A549 (cell line): ENCODE data around the gene TTC34.
"Not testable (repeated sequence)": the region's sequence is repeated elsewhere in the genome, so short reads cannot be mapped to it uniquely, and the experiment has no call there.

Experiments
- BHLHE40 ChIP-seq: IDR thresholded peaks from 2 replicates; pipeline ENCODE4 v1.6.1; 2012; ENCODE audit warnings: low read depth, low read length, inconsistent platforms
- CBX2 ChIP-seq: fragments of 200-600 bp; sonication (generic); IDR thresholded peaks from 2 replicates; pipeline ENCODE4 v1.6.1; 2016; ENCODE audit warnings: low read depth, mild to moderate bottlenecking, borderline replicate concordance
- EP300 ChIP-seq, 2 experiments: fragments of >200 bp; sonication (Bioruptor Twin); formaldehyde crosslinking; IDR thresholded peaks; 2 replicates in 1 of 2; 3 replicates in 1 of 2; pipeline ENCODE4 v1.6.1; 2016 to 2017
- HOXB5 ChIP-seq: fragments of 250-450 bp; sonication (Bioruptor Pico); IDR thresholded peaks from 2 replicates; pipeline ENCODE4 v1.5.0; 2020; ENCODE audit warnings: mild to moderate bottlenecking, moderate library complexity
- JUN ChIP-seq, 2 experiments: fragments of >200 bp; sonication (Bioruptor Twin); formaldehyde crosslinking; IDR thresholded peaks; 2 replicates in 1 of 2; 3 replicates in 1 of 2; pipeline ENCODE4 v1.6.1; 2016 to 2017
- MAFK ChIP-seq: fragments of 450-650 bp; IDR thresholded peaks from 2 replicates; pipeline ENCODE4 v1.6.1; 2014; ENCODE audit not compliant: partially characterized antibody
- POLR2A ChIP-seq: IDR thresholded peaks from 2 replicates; pipeline ENCODE4 v1.6.1; 2012; ENCODE audit warnings: mild to moderate bottlenecking, low read length
- TF ChIP-seq, protein P1 (sequence below): fragments of >200 bp; sonication (Bioruptor Twin); formaldehyde crosslinking; IDR thresholded peaks from 3 replicates; pipeline ENCODE4 v1.5.1; 2016
- TF ChIP-seq, protein P2 (sequence below): fragments of 250-450 bp; sonication (Bioruptor Pico); IDR thresholded peaks from 2 replicates; pipeline ENCODE4 v1.5.0; 2021; ENCODE audit warnings: mild to moderate bottlenecking, moderate library complexity, borderline replicate concordance
- TF ChIP-seq, protein P3 (sequence below): fragments of 200-600 bp; sonication (generic); IDR thresholded peaks from 2 replicates; pipeline ENCODE4 v1.6.1; 2016; ENCODE audit warnings: antibody characterized with exemption, mild to moderate bottlenecking, moderate library complexity

DNA sequence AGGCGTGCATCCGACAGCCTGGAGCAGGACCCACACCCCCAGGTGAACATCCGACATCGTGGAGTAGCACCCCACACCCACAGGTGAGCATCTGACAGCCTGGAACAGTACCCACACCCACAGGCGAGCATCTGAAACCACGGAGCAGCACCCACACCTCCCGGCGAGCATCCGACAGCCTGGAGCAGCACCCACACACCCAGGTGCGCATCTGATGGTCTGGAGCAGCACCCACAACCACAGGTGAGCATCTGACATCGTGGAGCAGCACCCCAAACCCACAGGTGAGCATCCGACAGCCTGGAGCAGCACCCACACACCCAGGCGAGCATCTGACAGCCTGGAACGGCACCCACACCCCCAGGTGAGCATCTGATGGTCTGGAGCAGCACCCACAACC is 46.1 kb downstream of the TTC34 start:
- TF ChIP-seq, protein P1, sequence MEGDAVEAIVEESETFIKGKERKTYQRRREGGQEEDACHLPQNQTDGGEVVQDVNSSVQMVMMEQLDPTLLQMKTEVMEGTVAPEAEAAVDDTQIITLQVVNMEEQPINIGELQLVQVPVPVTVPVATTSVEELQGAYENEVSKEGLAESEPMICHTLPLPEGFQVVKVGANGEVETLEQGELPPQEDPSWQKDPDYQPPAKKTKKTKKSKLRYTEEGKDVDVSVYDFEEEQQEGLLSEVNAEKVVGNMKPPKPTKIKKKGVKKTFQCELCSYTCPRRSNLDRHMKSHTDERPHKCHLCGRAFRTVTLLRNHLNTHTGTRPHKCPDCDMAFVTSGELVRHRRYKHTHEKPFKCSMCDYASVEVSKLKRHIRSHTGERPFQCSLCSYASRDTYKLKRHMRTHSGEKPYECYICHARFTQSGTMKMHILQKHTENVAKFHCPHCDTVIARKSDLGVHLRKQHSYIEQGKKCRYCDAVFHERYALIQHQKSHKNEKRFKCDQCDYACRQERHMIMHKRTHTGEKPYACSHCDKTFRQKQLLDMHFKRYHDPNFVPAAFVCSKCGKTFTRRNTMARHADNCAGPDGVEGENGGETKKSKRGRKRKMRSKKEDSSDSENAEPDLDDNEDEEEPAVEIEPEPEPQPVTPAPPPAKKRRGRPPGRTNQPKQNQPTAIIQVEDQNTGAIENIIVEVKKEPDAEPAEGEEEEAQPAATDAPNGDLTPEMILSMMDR = not testable (repeated sequence)
- not testable (repeated sequence) for TF ChIP-seq CBX2; JUN (IDR thresholded peaks at IDR 0.05); EP300 (IDR thresholded peaks at IDR 0.05); MAFK; BHLHE40; POLR2A; HOXB5 (CRISPR knock-in tag)
- TF ChIP-seq, protein P2, sequence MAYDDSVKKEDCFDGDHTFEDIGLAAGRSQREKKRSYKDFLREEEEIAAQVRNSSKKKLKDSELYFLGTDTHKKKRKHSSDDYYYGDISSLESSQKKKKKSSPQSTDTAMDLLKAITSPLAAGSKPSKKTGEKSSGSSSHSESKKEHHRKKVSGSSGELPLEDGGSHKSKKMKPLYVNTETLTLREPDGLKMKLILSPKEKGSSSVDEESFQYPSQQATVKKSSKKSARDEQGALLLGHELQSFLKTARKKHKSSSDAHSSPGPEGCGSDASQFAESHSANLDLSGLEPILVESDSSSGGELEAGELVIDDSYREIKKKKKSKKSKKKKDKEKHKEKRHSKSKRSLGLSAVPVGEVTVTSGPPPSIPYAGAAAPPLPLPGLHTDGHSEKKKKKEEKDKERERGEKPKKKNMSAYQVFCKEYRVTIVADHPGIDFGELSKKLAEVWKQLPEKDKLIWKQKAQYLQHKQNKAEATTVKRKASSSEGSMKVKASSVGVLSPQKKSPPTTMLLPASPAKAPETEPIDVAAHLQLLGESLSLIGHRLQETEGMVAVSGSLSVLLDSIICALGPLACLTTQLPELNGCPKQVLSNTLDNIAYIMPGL = not testable (repeated sequence)
- TF ChIP-seq, protein P3, sequence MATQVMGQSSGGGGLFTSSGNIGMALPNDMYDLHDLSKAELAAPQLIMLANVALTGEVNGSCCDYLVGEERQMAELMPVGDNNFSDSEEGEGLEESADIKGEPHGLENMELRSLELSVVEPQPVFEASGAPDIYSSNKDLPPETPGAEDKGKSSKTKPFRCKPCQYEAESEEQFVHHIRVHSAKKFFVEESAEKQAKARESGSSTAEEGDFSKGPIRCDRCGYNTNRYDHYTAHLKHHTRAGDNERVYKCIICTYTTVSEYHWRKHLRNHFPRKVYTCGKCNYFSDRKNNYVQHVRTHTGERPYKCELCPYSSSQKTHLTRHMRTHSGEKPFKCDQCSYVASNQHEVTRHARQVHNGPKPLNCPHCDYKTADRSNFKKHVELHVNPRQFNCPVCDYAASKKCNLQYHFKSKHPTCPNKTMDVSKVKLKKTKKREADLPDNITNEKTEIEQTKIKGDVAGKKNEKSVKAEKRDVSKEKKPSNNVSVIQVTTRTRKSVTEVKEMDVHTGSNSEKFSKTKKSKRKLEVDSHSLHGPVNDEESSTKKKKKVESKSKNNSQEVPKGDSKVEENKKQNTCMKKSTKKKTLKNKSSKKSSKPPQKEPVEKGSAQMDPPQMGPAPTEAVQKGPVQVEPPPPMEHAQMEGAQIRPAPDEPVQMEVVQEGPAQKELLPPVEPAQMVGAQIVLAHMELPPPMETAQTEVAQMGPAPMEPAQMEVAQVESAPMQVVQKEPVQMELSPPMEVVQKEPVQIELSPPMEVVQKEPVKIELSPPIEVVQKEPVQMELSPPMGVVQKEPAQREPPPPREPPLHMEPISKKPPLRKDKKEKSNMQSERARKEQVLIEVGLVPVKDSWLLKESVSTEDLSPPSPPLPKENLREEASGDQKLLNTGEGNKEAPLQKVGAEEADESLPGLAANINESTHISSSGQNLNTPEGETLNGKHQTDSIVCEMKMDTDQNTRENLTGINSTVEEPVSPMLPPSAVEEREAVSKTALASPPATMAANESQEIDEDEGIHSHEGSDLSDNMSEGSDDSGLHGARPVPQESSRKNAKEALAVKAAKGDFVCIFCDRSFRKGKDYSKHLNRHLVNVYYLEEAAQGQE = not testable (repeated sequence)
